ENCODE results near the gene NDUFAF8.

DNA sequence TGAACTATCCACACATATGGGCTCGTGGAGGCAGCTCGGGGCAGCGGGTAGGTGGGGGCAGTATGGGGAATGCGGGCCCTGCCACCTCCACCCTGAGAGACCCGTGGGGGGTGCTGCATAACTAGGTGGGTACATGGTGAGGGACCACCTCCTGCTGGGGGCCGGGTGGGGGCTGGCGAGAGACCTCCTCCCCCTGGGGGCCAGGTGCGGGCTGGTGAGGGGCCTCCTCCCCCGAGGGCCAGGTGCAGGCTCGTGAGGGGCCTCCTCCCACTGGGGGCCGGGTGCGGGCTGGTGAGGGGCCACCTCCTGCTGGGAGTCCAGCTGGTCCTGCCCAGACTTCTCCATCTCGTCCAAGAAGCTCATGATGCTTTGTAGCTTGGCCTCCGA is 41.7 kb upstream of the NDUFAF8 start:
- TF ChIP-seq, protein P1, sequence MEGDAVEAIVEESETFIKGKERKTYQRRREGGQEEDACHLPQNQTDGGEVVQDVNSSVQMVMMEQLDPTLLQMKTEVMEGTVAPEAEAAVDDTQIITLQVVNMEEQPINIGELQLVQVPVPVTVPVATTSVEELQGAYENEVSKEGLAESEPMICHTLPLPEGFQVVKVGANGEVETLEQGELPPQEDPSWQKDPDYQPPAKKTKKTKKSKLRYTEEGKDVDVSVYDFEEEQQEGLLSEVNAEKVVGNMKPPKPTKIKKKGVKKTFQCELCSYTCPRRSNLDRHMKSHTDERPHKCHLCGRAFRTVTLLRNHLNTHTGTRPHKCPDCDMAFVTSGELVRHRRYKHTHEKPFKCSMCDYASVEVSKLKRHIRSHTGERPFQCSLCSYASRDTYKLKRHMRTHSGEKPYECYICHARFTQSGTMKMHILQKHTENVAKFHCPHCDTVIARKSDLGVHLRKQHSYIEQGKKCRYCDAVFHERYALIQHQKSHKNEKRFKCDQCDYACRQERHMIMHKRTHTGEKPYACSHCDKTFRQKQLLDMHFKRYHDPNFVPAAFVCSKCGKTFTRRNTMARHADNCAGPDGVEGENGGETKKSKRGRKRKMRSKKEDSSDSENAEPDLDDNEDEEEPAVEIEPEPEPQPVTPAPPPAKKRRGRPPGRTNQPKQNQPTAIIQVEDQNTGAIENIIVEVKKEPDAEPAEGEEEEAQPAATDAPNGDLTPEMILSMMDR (conservative IDR thresholded peaks at IDR 0.05; ENCODE audit: low read depth, low read length), result no peak
- no peak for TF ChIP-seq EZH2 (IDR thresholded peaks at IDR 0.05; ENCODE audit: borderline replicate concordance, low read depth, low read length, poor library complexity, severe bottlenecking)
